GM04504 (cell line): ENCODE measurements around the gene TCN1.

Source experiments
- DNase-seq: peaks from one replicate; pipeline ENCODE4 v3.0.0-alpha.2; 2012; ENCODE audit warnings: low read depth

Gene TCN1

DNA sequence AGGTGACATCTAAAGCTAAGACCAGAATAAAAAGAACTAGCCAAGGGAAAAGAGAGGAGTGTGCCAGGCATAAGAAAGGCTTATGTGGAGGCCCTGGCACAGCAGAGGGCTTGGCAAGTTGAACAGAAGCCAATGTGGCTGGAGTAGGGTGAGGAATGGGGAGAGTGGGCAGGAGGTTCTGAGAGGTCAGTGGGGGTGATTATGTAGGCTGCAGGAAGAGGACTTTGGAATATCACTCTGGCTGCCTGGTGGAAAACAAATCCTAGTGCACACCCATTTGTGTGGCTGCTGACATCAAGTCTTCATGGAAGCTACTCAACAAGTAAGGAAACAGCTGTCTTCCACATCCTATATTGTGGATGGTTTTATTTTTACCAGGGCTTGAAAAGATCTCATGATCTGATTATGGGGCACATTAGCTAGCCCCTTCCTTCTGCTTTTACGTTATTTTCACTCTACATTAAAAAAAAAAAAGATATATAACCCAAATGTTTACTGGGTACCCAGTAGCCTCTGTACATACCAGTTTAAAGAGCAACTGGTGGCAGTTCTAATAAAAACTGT, 59.2 kb downstream of the TCN1 start:
- DNase-seq, result no peak

DNA sequence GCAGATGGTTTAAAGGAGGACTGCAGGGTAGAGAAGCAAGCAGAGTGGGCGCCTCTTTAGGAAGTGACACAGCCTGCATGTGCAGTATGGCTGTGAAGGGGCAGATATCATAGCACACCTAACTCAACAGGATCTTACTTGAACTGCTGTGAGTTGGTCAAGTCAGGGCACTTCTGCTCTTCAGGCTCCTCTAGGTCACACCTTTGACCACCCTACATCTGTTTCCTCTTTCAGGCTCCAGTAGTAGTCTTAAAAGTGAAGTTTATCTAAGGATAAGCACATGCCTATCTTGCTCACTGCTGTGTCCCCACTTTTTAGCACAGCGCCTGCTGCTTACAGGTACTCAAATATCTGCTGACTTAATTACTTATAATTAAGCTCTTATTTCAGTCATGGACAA, 62.2 kb downstream of the TCN1 start:
- DNase-seq, result no peak
